GM19043 (cell line): ENCODE measurements around the gene HMCN1.

Experiments
- ATAC-seq: cut with Tn5 transposase; IDR thresholded peaks from one replicate; pipeline ENCODE4 v1.9.1; 2021; ENCODE audit warnings: low read depth; ENCODE audit not compliant: unreplicated experiment

Gene HMCN1

GRCh38 chr1:185956881-185957280, 222.7 kb downstream of the HMCN1 start:
- no peak for ATAC-seq

- ATAC-seq, result no peak
Measured at GRCh38 chr1:185957441-185958363, 223.5 kb downstream of the HMCN1 start.

GRCh38 chr1:185960422-185961321, 226.5 kb downstream of the HMCN1 start:
- ATAC-seq, result no peak

- ATAC-seq, result no peak
Measured at GRCh38 chr1:185961664-185962063, 227.5 kb downstream of the HMCN1 start.

- no peak for ATAC-seq
Measured at GRCh38 chr1:185964946-185965345, 230.8 kb downstream of the HMCN1 start.

GRCh38 chr1:185965870-185966269, 231.7 kb downstream of the HMCN1 start:
- ATAC-seq, result no peak

- no peak for ATAC-seq
Measured at GRCh38 chr1:185966471-185966870, 232.3 kb downstream of the HMCN1 start.

GRCh38 chr1:185969028-185969427, 234.8 kb downstream of the HMCN1 start:
- no peak for ATAC-seq

GRCh38 chr1:185969524-185969991, 235.4 kb downstream of the HMCN1 start:
- no peak for ATAC-seq

GRCh38 chr1:185971688-185972087, 237.5 kb downstream of the HMCN1 start:
- no peak for ATAC-seq

GRCh38 chr1:185972096-185972850, 238.1 kb downstream of the HMCN1 start:
- ATAC-seq, result no peak

- ATAC-seq, result no peak
Measured at GRCh38 chr1:185973645-185974044, 239.5 kb downstream of the HMCN1 start.

GRCh38 chr1:185974367-185975170, 240.4 kb downstream of the HMCN1 start:
- no peak for ATAC-seq

- no peak for ATAC-seq
Measured at GRCh38 chr1:185980891-185981290, 246.7 kb downstream of the HMCN1 start.

GRCh38 chr1:185984113-185984836, 250.1 kb downstream of the HMCN1 start:
- ATAC-seq, result no peak

GRCh38 chr1:185987611-185988321, 253.6 kb downstream of the HMCN1 start:
- no peak for ATAC-seq

GRCh38 chr1:185990565-185990964, 256.4 kb downstream of the HMCN1 start:
- no peak for ATAC-seq

GRCh38 chr1:185991266-185991665, 257.1 kb downstream of the HMCN1 start:
- ATAC-seq, result no peak
